Endodermal cell (in vitro differentiated cells): ENCODE measurements around the gene SRD5A1. TPM values are rescaled to one million over a fixed set of nuclear protein-coding genes. Genes with fewer than 3 reads are reported as not detected.

Source experiments
- DNase-seq: peaks from one replicate; pipeline ENCODE4 v3.0.0-alpha.2; 2017
- H3K27ac ChIP-seq: 2 replicates; pipeline ENCODE4 v1.5.1; 2013; ENCODE audit warnings: mild to moderate bottlenecking, low read depth, low read length, moderate library complexity
- H3K27me3 ChIP-seq: 2 replicates; pipeline ENCODE4 v1.6.1; 2013; ENCODE audit warnings: mild to moderate bottlenecking, low read length, moderate library complexity; ENCODE audit not compliant: insufficient read depth, control insufficient read depth, poor library complexity, severe bottlenecking
- H3K36me3 ChIP-seq: 2 replicates; pipeline ENCODE4 v1.7.0; 2013; ENCODE audit warnings: mild to moderate bottlenecking, low read length, moderate library complexity; ENCODE audit not compliant: control insufficient read depth, insufficient read depth
- H3K4me1 ChIP-seq: one replicate; pipeline ENCODE4 v1.7.0; 2013; ENCODE audit warnings: low read length; ENCODE audit not compliant: control insufficient read depth, insufficient read depth
- H3K4me3 ChIP-seq: 2 replicates; pipeline ENCODE4 v1.5.1; 2013; ENCODE audit warnings: mild to moderate bottlenecking, low read length, moderate library complexity
- H3K9ac ChIP-seq: 2 replicates; pipeline ENCODE4 v1.6.1; 2013; ENCODE audit warnings: mild to moderate bottlenecking, low read length, moderate library complexity; ENCODE audit not compliant: poor library complexity, severe bottlenecking; ENCODE audit errors: extremely low read depth
- H3K9me3 ChIP-seq: 2 replicates; pipeline ENCODE4 v1.6.1; 2013; ENCODE audit warnings: mild to moderate bottlenecking, low read length, moderate library complexity; ENCODE audit not compliant: control insufficient read depth
- H3K27ac Mint-ChIP-seq: 2 replicates; pipeline ENCODE4 v1.8.0; 2020; ENCODE audit warnings: mixed read lengths
- H3K27me3 Mint-ChIP-seq: 2 replicates; pipeline ENCODE4 v1.8.0; 2021; ENCODE audit warnings: mild to moderate bottlenecking, mixed read lengths; ENCODE audit not compliant: insufficient read depth
- H3K36me3 Mint-ChIP-seq: 2 replicates; pipeline ENCODE4 v1.8.0; 2020; ENCODE audit warnings: low read depth, mixed read lengths
- H3K4me1 Mint-ChIP-seq: 2 replicates; pipeline ENCODE4 v1.8.0; 2020; ENCODE audit warnings: mixed read lengths
- H3K4me3 Mint-ChIP-seq: 2 replicates; pipeline ENCODE4 v1.8.0; 2020; ENCODE audit warnings: mild to moderate bottlenecking, moderate library complexity, mixed read lengths
- H3K9me3 Mint-ChIP-seq: 2 replicates; pipeline ENCODE4 v1.8.0; 2020; ENCODE audit warnings: mild to moderate bottlenecking, mixed read lengths
- CTCF ChIP-seq: fragments of 200-600 bp; sonication (generic); conservative IDR thresholded peaks from 2 replicates; pipeline ENCODE4 v1.5.0; 2021; ENCODE audit warnings: antibody characterized with exemption, mild to moderate bottlenecking
- WGBS, 2 experiments: methylation state at CpG; one replicate each; pipeline versions ENCODE4 v1.1.5 to v1.1.7; 2013; ENCODE audit warnings: missing lambda C conversion rate in 2 of 2, mixed read lengths in 1 of 2; ENCODE audit not compliant: insufficient coverage in 1 of 2, insufficient read length in 1 of 2; 5-methylcytosine and 5-hydroxymethylcytosine counted together
- total RNA-seq, 2 donors: library from RNA; stranded (reverse); fragmentation: NEBNext Ultra II Directional in 1 of 2; extraction: Animal tissue kit (Norgen Biotek cat#: 25700) in 1 of 2; gene quantifications; 2 replicates in 1 of 2; 3 replicates in 1 of 2; pipeline ENCODE4 v1.2.1, GENCODE V29; 2021

Gene SRD5A1
- total RNA-seq, 2 donors from 2014 or later, result 15.0 to 16.2 TPM

- Histone ChIP-seq H3K4me1 (peaks cover 7% of the 10 kb centered on the region), H3K9ac (no peak overlapping the region), H3K4me3 (peak overlapping the region; percentile 72), H3K27me3 (no peaks in the 10 kb centered on the region), H3K9me3 (no peaks in the 10 kb centered on the region), H3K36me3 (peaks cover 17% of the 10 kb centered on the region), H3K27ac (no peak overlapping the region)
- peaks cover 27% of the 10 kb centered on the region for H3K4me1 Mint-ChIP-seq
- H3K36me3 Mint-ChIP-seq, result peaks cover 17% of the 10 kb centered on the region
- no peak for DNase-seq
- no peak overlapping the region for H3K27ac Mint-ChIP-seq
- H3K27me3 Mint-ChIP-seq, result peaks cover 17% of the 10 kb centered on the region
- H3K4me3 Mint-ChIP-seq, result peak overlapping the region; percentile 83
- H3K9me3 Mint-ChIP-seq, result no peaks in the 10 kb centered on the region
- no peak for TF ChIP-seq CTCF
- 62 to 66% methylated on average over 4 to 5 of the region's 5 CpGs for WGBS, 2 experiments
Measured at GRCh38 chr5:6634788-6635430, 1.7 kb downstream of the SRD5A1 start.

- H3K4me1 ChIP-seq, result peaks cover 7% of the 10 kb centered on the region
- Mint-ChIP-seq H3K4me3 (no peak overlapping the region), H3K4me1 (peaks cover 28% of the 10 kb centered on the region), H3K9me3 (no peaks in the 10 kb centered on the region), H3K27me3 (peaks cover 18% of the 10 kb centered on the region), H3K27ac (no peak overlapping the region), H3K36me3 (peaks cover 3% of the 10 kb centered on the region)
- TF ChIP-seq CTCF, result no peak
- DNase-seq, result no peak
- H3K27me3 ChIP-seq, result no peaks in the 10 kb centered on the region
- no peak overlapping the region for H3K27ac ChIP-seq
- H3K4me3 ChIP-seq, result no peak overlapping the region
- H3K9me3 ChIP-seq, result no peaks in the 10 kb centered on the region
- WGBS, 2 experiments, result 60 to 88% methylated on average over 2 to 5 of the region's 5 CpGs
- peaks cover 3% of the 10 kb centered on the region for H3K36me3 ChIP-seq
- no peak overlapping the region for H3K9ac ChIP-seq
Measured at GRCh38 chr5:6636293-6636692, 3.1 kb downstream of the SRD5A1 start.

GRCh38 chr5:6637022-6637421 is 3.8 kb downstream of the SRD5A1 start:
- H3K9me3 ChIP-seq, result no peaks in the 10 kb centered on the region
- H3K4me3 ChIP-seq, result no peak overlapping the region
- no peak for DNase-seq
- H3K36me3 ChIP-seq, result no peaks in the 10 kb centered on the region
- H3K4me1 Mint-ChIP-seq, result peaks cover 27% of the 10 kb centered on the region
- peak overlapping the region; percentile 7 for H3K27ac Mint-ChIP-seq
- 88 to 91% methylated on average over 5 to 10 of the region's 10 CpGs for WGBS, 2 experiments
- H3K27ac ChIP-seq, result no peak overlapping the region
- TF ChIP-seq CTCF, result no peak
- H3K9ac ChIP-seq, result no peak overlapping the region
- no peaks in the 10 kb centered on the region for H3K9me3 Mint-ChIP-seq
- H3K27me3 Mint-ChIP-seq, result peaks cover 18% of the 10 kb centered on the region
- H3K27me3 ChIP-seq, result no peaks in the 10 kb centered on the region
- peaks cover 7% of the 10 kb centered on the region for H3K4me1 ChIP-seq
- no peak overlapping the region for H3K4me3 Mint-ChIP-seq
- no peaks in the 10 kb centered on the region for H3K36me3 Mint-ChIP-seq
